HPDE6-E6E7 (cell line): ENCODE measurements around the gene STK4.

Experiments used
- DNase-seq: peaks from one replicate; pipeline ENCODE4 v3.0.0; 2011; ENCODE audit warnings: missing footprints; ENCODE audit errors: extremely low spot score

STK4 gene

GRCh38 chr20:44966030-44966961, at the start of gene STK4:
TSS of gene STK4 (plus strand) at chr20:44966512. CDS start at chr20:44966569, 57 bp downstream.
- peak; percentile 95 for DNase-seq

- no peak for DNase-seq
Observed at GRCh38 chr20:44916586-44916985, 49.7 kb upstream of the STK4 start.

DNA sequence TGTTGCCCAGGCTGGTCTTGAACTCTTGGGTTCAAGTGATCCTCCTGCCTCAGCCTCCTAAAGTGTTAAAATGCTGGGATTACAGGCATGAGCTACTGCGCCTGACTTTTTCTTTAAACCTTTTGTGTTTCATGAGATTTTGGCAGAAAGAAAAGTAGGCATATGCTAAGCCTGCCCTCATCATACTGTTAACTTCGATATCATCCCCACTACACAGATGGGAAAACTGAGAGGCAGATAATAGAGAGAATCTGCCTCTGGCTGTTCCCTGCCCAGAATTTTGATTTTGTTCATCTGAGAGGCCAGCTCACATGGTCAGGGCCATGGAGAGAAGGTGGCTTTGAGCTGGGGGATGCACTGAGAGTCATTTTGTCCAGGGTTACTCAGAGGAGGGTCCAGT, 48.9 kb upstream of the STK4 start:
- no peak for DNase-seq

DNA sequence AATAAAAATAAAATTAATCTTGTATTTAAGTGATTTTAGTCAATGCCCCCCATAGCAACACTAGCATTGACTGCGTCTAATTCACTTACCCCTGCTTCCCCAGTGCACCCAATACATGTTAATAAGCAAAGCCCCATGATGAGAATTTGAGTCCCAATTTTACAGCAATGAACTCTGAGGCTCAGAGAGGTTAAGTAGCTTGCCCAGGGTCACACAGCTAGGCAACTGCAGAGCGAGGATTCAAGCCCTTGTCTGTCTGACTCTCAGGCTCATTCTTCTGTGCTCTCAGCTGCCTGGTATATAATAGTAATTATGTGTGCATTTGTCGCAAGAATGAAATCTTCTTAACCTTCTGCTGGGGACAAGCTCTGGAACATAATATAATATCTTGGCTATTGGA, 48.0 kb upstream of the STK4 start:
- no peak for DNase-seq

- no peak for DNase-seq
Observed at GRCh38 chr20:44918761-44919160, 47.6 kb upstream of the STK4 start.

DNA sequence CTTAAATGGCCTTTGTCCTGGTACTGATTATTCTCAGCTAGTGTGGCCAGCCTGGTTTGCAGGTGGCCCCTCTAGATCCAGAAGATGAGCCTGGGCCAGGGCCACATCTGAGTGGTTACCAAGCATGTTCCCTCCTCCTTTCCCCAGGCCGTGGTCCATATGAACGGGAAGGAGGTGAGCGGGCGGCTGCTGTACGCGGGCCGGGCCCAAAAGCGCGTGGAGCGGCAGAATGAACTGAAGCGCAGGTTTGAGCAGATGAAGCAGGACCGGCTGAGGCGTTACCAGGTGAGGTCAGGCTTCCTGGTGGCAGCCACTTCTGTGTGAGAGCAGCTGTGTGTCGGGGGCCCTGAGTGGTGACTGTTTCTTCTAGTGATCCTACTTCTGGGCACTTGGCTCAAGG, 44.9 kb upstream of the STK4 start:
- DNase-seq = no peak

DNA sequence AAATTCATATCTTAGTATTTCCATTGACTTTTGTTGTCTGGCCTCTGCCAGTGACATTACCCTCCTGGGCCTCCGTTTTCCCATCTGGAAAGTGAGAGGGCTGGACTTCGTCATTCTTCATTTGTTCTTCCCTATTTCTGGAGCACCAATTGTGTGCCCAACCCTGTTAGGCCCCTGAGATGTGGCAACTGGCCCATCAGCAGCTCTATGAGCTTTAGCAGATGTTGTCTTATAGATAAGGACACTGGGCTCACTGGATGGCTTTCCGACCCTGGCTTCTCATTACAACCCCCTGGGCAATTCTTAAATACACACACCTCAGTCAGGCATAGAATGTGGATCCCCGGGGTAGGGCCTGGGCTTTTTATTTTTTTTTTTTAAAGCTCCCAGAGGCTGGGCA, 41.8 kb upstream of the STK4 start:
- no peak for DNase-seq

- no peak for DNase-seq
Observed at GRCh38 chr20:44928595-44928994, 37.7 kb upstream of the STK4 start.

- no peak for DNase-seq
Observed at GRCh38 chr20:44930517-44931168, 35.7 kb upstream of the STK4 start.

- no peak for DNase-seq
Observed at GRCh38 chr20:44931911-44932310, 34.4 kb upstream of the STK4 start.

DNA sequence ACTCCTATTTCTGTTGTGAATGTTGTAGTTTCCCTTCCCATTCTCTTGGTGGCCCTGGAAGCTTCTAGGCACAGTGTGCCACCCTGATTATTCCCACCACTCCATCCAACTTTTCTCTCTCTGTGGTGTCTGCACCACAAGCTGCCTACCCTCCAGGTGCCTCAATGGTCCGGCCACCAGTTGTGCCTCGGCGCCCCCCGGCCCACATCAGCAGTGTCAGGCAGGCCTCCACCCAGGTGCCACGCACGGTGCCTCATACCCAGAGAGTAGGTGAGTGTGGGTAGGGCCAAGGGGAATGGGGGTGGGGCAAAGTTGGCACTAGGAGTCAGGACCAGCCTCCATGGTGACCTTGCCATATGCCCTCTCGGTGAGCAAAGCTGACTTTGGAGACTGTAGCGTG, 33.4 kb upstream of the STK4 start:
- DNase-seq = no peak

GRCh38 chr20:44936510-44936909, 29.8 kb upstream of the STK4 start:
- no peak for DNase-seq

DNA sequence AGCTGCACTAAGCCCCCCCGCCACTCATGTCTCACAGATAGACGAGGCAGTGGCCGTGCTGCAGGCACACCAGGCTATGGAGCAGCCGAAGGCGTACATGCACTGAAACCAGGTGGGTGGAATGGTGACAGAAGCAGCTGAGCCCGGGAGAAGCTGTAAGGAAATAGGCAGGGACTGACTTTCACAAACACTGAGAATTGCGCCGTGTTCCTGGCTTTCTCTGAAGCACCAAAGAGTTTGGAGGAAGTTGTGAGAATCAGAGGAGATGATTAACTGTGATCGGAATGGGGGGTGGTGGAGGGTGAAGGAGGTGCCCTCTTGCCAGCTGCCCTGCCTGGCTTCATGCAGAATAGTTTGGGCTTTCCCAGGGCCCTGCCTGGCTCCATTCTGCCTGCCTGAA, 27.7 kb upstream of the STK4 start:
- DNase-seq = no peak

DNA sequence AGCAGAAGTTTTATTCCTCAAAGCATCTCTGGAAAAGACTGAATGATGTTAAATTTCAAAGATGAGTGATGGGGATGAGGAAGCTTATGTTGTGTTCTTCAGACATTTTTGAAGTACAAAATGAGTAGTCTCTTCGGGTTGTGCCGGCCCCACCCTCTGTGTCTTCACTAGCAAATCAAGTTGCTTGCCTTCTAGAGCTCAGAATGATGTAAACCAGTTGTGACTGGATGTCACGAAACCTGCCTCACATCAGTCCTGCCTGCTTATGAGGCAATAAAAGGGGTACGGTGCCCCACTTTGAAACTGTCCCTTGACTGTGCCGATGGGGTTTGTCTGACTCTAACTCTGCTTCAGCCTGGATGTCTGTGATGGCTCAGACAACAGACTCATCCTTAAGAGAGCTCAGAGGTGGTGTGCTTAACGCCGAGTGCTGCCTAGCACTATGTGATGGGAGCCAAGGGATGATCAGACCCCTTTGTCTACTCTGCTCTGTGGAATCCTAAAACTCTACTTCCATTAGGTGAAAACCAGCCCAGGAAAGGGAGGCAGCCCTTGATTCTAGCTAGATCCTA, 25.1 kb upstream of the STK4 start:
- no peak for DNase-seq

DNA sequence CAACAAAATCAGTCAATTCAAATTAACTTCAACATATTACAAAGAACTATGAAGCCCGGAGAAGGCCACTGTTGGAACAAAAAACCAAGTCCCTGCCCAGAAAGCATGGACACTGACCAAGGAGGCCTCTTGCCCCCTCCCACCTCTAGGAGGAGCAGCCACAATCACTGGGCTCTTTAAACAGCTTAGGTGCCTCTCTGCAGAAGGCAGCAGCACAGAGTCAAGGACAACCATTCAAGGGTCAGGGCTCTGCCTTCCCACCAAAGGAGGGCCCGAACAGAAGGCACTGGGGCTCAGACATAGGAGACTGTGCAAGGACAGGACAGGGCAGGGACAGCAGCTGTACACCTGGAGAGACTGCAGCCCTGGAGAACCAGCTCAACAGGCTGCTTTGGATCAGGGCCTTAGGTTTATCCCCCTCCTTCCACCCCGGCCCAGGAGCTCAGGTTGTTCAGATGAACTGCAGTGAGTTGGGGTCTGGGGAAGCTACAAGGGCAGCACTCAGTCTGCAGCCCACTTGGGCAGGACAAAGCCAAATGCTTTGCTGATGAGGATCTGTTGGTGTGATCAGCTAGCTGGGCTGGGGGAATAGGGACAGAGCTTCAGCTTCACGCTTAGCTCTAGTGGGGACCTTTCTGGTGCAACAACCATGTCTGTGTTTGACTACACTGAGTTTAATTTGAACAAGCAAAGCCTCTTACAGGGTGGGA, 23.9 kb upstream of the STK4 start:
- no peak for DNase-seq

- no peak for DNase-seq
Observed at GRCh38 chr20:44943828-44944227, 22.5 kb upstream of the STK4 start.

DNA sequence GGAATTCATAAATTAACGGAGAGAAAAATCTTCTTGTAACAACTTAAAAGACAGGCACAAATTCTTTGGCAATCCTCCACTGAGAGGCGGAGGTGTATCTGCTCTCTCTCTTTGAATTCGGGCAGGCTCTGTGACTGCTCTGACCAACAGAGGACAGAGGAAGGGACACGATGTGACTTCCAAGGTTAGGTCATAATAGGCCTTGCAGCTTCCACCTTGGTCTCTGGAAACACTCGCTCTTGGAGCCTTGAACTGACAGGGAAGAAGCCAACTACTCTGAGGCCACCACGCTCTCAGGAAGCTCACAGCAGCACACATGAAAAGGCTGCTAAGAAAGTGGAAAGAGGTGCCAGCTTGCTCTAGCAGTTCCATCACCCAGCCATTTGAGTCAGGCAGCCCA, 21.1 kb upstream of the STK4 start:
- no peak for DNase-seq

DNA sequence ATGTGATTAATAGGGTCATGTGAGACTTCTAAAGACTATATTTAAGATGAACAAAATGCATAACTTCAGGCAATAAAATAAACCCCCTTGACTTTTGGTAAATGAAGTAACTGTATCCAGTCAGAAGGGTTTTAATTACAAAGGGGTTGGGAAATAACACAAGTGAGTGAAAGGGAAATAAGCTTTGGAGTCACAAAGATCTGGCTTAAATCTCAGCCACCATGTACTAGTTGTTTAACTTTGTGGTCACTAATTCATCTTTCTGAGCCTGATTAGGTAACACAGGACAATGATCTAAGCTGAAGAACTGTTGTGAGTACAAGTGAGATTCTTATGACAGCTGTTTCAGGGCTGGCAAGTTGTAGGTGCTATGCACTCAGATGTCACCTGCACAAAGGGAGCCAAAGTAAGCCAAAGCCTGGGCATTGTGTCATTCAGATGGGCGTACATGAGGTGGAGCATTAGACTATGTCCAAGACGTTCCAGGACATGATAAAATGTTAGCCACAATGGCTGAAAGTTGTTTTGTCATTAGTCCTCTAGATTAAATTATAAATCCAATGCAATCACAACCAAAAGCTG, 19.9 kb upstream of the STK4 start:
- DNase-seq = no peak

- no peak for DNase-seq
Observed at GRCh38 chr20:44948107-44948506, 18.2 kb upstream of the STK4 start.

DNA sequence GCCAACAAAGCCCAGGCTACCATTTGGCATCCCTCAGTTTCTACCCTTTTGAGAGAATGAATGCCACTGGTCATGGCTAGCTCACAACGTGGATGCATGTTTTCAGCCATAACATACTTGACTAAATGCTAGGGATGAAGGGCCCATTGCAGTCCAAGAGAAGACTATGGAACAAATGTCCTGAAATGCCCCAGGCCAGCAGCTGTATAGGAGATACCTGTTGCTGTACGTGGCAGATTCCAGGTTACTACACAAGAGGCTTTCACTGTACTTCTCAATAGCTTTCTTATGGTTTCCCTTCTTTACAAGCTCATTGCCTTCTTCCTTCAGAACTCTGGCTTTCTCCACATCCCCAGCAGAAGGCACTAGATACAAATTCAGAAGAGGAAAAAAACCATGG, 17.8 kb upstream of the STK4 start:
- DNase-seq = no peak

- no peak for DNase-seq
Observed at GRCh38 chr20:44950368-44950767, 15.9 kb upstream of the STK4 start.

DNA sequence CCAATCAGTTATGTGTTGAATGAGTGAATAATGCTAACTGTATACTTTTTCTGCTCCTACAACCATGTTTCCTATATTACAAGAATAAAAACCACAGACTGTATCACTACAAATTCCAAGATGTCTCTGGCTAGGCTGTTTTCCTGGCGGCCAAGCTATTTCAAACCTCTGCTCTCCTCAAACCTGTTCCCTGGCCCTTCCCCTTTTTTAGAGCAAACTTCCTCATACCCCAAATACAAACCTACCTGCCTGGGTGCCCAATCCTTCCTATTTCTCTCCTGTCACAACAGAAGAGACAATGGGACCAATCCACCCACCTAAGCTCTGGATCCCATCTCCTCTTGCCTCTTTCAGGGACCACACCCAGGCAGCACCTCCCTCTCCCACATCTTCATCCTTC, 13.6 kb upstream of the STK4 start:
- DNase-seq = no peak
